HG02623 (cell line): ENCODE results near the gene UBE2L6.
A peak's percentile ranks its signal among the peaks of the same experiment; 100 is the strongest.

Experiments used
- ATAC-seq: cut with Tn5 transposase; IDR thresholded peaks from one replicate; pipeline ENCODE4 v1.9.1; 2021; ENCODE audit warnings: moderate library complexity; ENCODE audit not compliant: unreplicated experiment

The UBE2L6 gene

GRCh38 chr11:57530596-57531507, 36.6 kb downstream of the UBE2L6 start, which contains the start of gene TIMM10:
Gene TIMM10 (minus strand): TSS chr11:57530754. CDS start chr11:57530189, 565 bp downstream.
- peak; percentile 97 for ATAC-seq

- ATAC-seq = no peak
These were observed 37.3 kb downstream of the UBE2L6 start for GRCh38 chr11:57530215-57530595.

- no peak for ATAC-seq
These were observed 38.5 kb downstream of the UBE2L6 start for GRCh38 chr11:57529012-57529411.

GRCh38 chr11:57527056-57527631, 40.3 kb downstream of the UBE2L6 start:
- no peak for ATAC-seq

- no peak for ATAC-seq
These were observed 44.1 kb downstream of the UBE2L6 start for GRCh38 chr11:57523419-57523818.

GRCh38 chr11:57521116-57521515, 46.4 kb downstream of the UBE2L6 start:
- no peak for ATAC-seq

- ATAC-seq = no peak
These were observed 51.4 kb downstream of the UBE2L6 start for GRCh38 chr11:57516061-57516443.

- ATAC-seq = peak; percentile 36
These were observed 52.0 kb downstream of the UBE2L6 start, which contains the start of gene SLC43A1 for GRCh38 chr11:57515332-57516060. Gene SLC43A1 (minus strand): TSS chr11:57515702. CDS start chr11:57514111, 1,591 bp downstream.

GRCh38 chr11:57514538-57515331, 52.7 kb downstream of the UBE2L6 start:
- peak; percentile 41 for ATAC-seq

- peak; percentile 26 for ATAC-seq
These were observed 53.4 kb downstream of the UBE2L6 start for GRCh38 chr11:57513911-57514537.

- no peak for ATAC-seq
These were observed 54.0 kb downstream of the UBE2L6 start for GRCh38 chr11:57513452-57513795.

- ATAC-seq = no peak
These were observed 54.6 kb downstream of the UBE2L6 start for GRCh38 chr11:57512646-57513451.

- no peak for ATAC-seq
These were observed 55.6 kb downstream of the UBE2L6 start for GRCh38 chr11:57511741-57512430.

- no peak for ATAC-seq
These were observed 58.9 kb downstream of the UBE2L6 start for GRCh38 chr11:57508341-57509170.

GRCh38 chr11:57506522-57506921, 61.0 kb downstream of the UBE2L6 start:
- ATAC-seq = no peak

GRCh38 chr11:57504511-57504910, 63.0 kb downstream of the UBE2L6 start:
- no peak for ATAC-seq

- ATAC-seq = no peak
These were observed 64.6 kb downstream of the UBE2L6 start for GRCh38 chr11:57502870-57503269.

- no peak for ATAC-seq
These were observed 65.1 kb downstream of the UBE2L6 start for GRCh38 chr11:57502376-57502775.
